ENCODE measurements around the gene CYP3A7. TPM values are rescaled to one million over a fixed set of nuclear protein-coding genes. Genes with fewer than 3 reads are reported as not detected.
A peak's percentile ranks its signal among the peaks of the same experiment; 100 is the strongest.
"Not testable (repeated sequence)": the region's sequence is repeated elsewhere in the genome, so short reads cannot be mapped to it uniquely, and the experiment has no call there.

The CYP3A7 gene
- total and polyA plus RNA-seq, 7 experiments from 2014 or later, result 0.08 TPM; not detected in 6

DNA sequence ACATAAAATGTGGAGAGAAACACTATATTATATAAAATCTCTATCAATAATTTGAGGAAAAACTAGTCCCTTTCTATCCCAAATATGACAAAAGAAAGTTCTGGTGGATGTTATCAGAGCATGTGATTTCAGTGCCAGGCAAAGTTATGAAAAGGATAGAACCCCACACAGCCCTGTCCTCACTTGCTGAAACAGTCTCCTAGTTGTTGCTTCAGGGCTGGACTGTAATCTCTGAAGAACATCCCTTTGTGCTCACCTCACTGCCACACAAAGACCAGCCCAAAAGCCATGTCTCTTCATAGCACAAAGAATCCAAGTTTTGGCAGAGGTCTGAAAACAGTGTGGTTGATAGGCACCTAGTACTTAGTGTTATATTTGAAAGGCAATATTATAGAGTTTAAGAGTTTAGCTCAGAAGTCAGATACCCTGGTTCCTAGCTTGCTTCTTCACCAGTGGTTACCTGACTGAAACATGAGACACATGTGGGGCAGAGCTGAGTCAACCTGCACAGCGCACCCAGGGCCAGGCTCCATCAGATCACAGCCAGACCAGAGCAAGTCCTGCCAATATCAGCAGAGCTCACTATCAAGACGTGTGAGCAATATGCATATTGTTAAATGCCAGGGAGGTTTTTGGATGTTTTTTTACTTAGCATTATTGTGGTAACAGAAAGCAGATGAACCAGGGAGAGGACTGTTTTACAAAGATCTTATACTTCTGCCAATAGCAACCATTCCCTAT, 25.0 kb downstream of the CYP3A7 start:
- intact Hi-C loops (cut with micrococcal nuclease), result no loop called here
- ChIA-PET CTCF (no interaction called here), POLR2A (no interaction called here)
- H3K36me3 ChIP-seq (ENCODE audit: control insufficient read depth in 2 of 3, insufficient read depth in 3 of 3, low read length in 3 of 3), result peaks cover 0 to 3% (median 0%) of the 10 kb centered on the region in 3 experiments
- Mint-ChIP-seq H3K4me1 (no peaks in the 10 kb centered on the region), H3K27me3 (no peaks in the 10 kb centered on the region), H3K4me3 (no peak overlapping the region), H3K9me3 (peaks cover 0 to 15% (median 0%) of the 10 kb centered on the region in 11 donors), H3K36me3 (peaks cover 1 to 55% (median 48%) of the 10 kb centered on the region in 5 donors), H3K27ac (no peak overlapping the region)
- H3K27ac ChIP-seq (ENCODE audit: low read depth, low read length), result no peak overlapping the region
- DNase-seq (no peak), ATAC-seq (no peak)
- no peaks in the 10 kb centered on the region for H3K27me3 ChIP-seq (ENCODE audit: control insufficient read depth in 2 of 2, insufficient read depth in 2 of 2, low read length in 2 of 2)
- no peaks in the 10 kb centered on the region for H3K9me3 ChIP-seq (ENCODE audit: control insufficient read depth in 2 of 3, low read length in 3 of 3)
- H3K4me3 ChIP-seq (ENCODE audit: low read length), result no peak overlapping the region
- no peaks in the 10 kb centered on the region for H3K4me1 ChIP-seq (ENCODE audit: control insufficient read depth in 2 of 2, insufficient read depth in 2 of 2, low read length in 2 of 2)

DNA sequence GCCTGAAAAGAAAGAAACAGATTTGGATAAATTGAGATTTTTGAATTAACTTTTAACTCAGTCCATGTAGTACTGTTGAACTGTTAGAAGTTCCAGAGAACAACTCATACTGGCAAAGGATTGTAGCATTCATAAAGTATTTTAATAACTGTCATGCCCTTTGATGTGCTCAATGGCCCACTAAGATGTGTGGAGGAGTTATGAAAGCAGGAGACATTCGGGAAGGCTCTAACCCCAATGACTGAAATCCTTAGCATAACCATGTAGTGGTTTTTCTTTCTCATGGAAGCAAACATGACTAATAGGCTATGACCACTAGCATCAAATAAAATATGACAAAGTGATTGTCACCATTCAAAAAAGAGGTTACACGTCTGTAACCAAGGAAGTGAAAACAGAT, 25.7 kb downstream of the CYP3A7 start:
- no peak for ATAC-seq
- peaks cover 0 to 15% (median 0%) of the 10 kb centered on the region in 11 donors for H3K9me3 Mint-ChIP-seq
- intact Hi-C loops (cut with micrococcal nuclease), result no loop called here
- ChIA-PET CTCF (no interaction called here), POLR2A (no interaction called here)
- DNase-seq, result no peak
- peaks cover 1 to 48% (median 40%) of the 10 kb centered on the region in 5 donors for H3K36me3 Mint-ChIP-seq
- H3K4me1 ChIP-seq (ENCODE audit: control insufficient read depth in 2 of 2, insufficient read depth in 2 of 2, low read length in 2 of 2), result no peaks in the 10 kb centered on the region
- H3K9me3 ChIP-seq (ENCODE audit: control insufficient read depth in 2 of 3, low read length in 3 of 3), result no peaks in the 10 kb centered on the region
- no peak overlapping the region for H3K4me3 ChIP-seq (ENCODE audit: low read length)
- no peaks in the 10 kb centered on the region for H3K27me3 Mint-ChIP-seq
- H3K27me3 ChIP-seq (ENCODE audit: control insufficient read depth in 2 of 2, insufficient read depth in 2 of 2, low read length in 2 of 2), result no peaks in the 10 kb centered on the region
- no peak overlapping the region for H3K4me3 Mint-ChIP-seq
- H3K4me1 Mint-ChIP-seq, result no peaks in the 10 kb centered on the region
- H3K36me3 ChIP-seq (ENCODE audit: control insufficient read depth in 2 of 3, insufficient read depth in 3 of 3, low read length in 3 of 3), result peaks cover 0 to 3% (median 0%) of the 10 kb centered on the region in 3 experiments
- H3K27ac ChIP-seq (ENCODE audit: low read depth, low read length), result no peak overlapping the region
- no peak overlapping the region for H3K27ac Mint-ChIP-seq

DNA sequence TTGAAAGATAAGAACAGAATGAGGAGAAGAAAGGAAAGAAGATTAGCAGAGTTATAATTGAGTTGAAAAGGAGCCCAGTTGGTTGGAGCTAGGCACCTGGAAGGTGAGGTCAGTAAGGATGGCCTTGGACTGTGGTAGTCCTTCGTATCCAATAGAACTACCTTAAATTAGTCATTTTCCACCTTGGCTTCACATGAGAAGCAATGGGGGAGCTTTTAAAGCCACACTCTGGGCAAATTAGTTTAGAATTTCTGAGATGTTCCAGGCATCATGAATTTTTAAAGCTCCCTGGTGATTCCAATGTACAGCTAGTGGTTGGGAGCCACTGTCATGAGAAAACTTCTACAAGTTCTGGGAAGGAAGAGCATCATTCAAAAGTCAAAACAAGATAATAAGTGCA, 27.9 kb downstream of the CYP3A7 start:
- Mint-ChIP-seq H3K36me3 (peaks cover 1 to 43% (median 37%) of the 10 kb centered on the region in 5 donors), H3K27ac (no peak overlapping the region), H3K9me3 (peaks cover 0 to 15% (median 0%) of the 10 kb centered on the region in 11 donors), H3K4me3 (no peak overlapping the region), H3K4me1 (no peaks in the 10 kb centered on the region), H3K27me3 (no peaks in the 10 kb centered on the region)
- peaks cover 0 to 3% (median 0%) of the 10 kb centered on the region in 3 experiments for H3K36me3 ChIP-seq (ENCODE audit: control insufficient read depth in 2 of 3, insufficient read depth in 3 of 3, low read length in 3 of 3)
- DNase-seq (no peak), ATAC-seq (no peak)
- POLR2A ChIA-PET, result no interaction called here
- intact Hi-C loops (cut with micrococcal nuclease), result no loop called here
- no peaks in the 10 kb centered on the region for H3K27me3 ChIP-seq (ENCODE audit: control insufficient read depth in 2 of 2, insufficient read depth in 2 of 2, low read length in 2 of 2)
- H3K4me3 ChIP-seq (ENCODE audit: low read length), result no peak overlapping the region
- no peak overlapping the region for H3K27ac ChIP-seq (ENCODE audit: low read depth, low read length)
- no peaks in the 10 kb centered on the region for H3K9me3 ChIP-seq (ENCODE audit: control insufficient read depth in 2 of 3, low read length in 3 of 3)
- H3K4me1 ChIP-seq (ENCODE audit: control insufficient read depth in 2 of 2, insufficient read depth in 2 of 2, low read length in 2 of 2), result no peaks in the 10 kb centered on the region
- CTCF ChIA-PET, result no interaction called here

DNA sequence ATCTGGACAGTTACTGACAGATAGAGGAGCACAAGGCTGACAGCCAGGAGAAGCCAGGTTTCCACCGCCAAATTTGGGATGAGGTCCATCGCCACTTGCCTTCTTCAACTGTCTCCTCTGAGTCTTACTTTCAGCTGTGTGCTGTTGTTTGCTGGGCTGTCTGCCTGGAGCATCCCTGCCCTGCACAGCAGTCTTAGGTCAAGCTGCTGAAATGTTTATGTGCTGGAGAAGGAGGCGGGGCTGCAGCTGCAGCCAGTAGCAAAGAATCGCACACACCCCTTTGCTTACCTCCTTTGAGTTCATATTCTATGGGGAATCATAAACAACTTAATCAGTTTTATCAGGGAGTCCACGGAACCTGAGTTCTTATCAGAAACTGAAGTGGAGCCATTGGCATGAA, 35.0 kb downstream of the CYP3A7 start:
- no peak overlapping the region for H3K27ac ChIP-seq (ENCODE audit: low read depth, low read length)
- no peak overlapping the region for H3K4me3 ChIP-seq (ENCODE audit: low read length)
- no peaks in the 10 kb centered on the region for H3K27me3 ChIP-seq (ENCODE audit: control insufficient read depth in 2 of 2, insufficient read depth in 2 of 2, low read length in 2 of 2)
- no peaks in the 10 kb centered on the region for H3K4me1 ChIP-seq (ENCODE audit: control insufficient read depth in 2 of 2, insufficient read depth in 2 of 2, low read length in 2 of 2)
- peaks cover 0 to 2% (median 0%) of the 10 kb centered on the region in 5 donors for H3K27me3 Mint-ChIP-seq
- H3K9me3 Mint-ChIP-seq, result peaks cover 0 to 4% (median 0%) of the 10 kb centered on the region in 11 donors
- intact Hi-C loops (cut with micrococcal nuclease), result no loop called here
- DNase-seq (no peak), ATAC-seq (no peak)
- H3K4me1 Mint-ChIP-seq, result peaks cover 0 to 2% (median 0%) of the 10 kb centered on the region in 7 donors
- POLR2A ChIA-PET, result no interaction called here
- H3K9me3 ChIP-seq (ENCODE audit: control insufficient read depth in 2 of 3, low read length in 3 of 3), result no peaks in the 10 kb centered on the region
- peaks cover 0 to 4% (median 3%) of the 10 kb centered on the region in 5 donors for H3K36me3 Mint-ChIP-seq
- no peaks in the 10 kb centered on the region for H3K36me3 ChIP-seq (ENCODE audit: control insufficient read depth in 2 of 3, insufficient read depth in 3 of 3, low read length in 3 of 3)
- H3K27ac Mint-ChIP-seq, result peak overlapping the region in 1 of 9 donors; percentile 8
- H3K4me3 Mint-ChIP-seq, result no peak overlapping the region
- CTCF ChIA-PET, result no interaction called here

DNA sequence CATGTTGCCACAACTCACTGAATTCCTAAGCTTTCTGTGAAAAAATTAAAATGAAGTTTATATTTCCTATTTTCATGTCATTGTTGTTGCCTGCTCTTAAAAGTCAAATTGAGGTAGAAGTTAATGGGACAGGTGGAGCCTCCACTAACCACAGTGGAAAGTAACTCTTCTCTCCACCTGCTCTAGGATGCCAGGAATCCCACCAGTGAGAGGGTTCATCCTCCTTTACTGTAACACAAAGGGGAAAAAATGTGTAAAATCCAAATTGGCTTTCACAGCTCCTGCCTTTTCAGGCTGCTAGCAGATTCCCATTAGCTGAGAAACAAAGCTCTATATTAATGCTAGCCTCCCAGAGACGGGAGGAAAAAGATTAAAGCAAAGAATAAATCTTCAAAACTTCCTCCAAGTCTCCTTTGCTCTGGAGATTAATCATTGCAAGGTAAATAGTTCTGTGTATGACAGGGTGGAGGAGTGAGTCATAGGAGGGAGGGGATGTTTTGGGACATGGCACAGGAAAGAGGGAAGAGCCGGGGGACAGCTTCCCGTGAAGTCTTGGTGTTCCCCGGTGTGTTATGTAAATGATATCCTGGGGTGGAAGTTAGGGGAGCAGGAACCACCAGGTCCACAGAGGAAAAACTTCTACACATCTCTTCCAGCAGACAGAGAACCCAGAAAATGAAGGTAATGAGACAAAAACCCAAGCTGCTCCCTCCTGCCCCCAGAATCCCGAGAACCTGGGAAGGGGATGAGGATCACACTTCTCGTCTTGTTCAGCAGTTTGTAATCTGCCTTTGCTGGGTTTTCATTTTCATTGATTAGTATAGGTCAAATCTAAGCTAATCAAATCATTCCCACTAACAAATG, 35.9 kb downstream of the CYP3A7 start:
- ATAC-seq; intact Hi-C loops (cut with micrococcal nuclease); H3K36me3 Mint-ChIP-seq: not testable (repeated sequence)

DNA sequence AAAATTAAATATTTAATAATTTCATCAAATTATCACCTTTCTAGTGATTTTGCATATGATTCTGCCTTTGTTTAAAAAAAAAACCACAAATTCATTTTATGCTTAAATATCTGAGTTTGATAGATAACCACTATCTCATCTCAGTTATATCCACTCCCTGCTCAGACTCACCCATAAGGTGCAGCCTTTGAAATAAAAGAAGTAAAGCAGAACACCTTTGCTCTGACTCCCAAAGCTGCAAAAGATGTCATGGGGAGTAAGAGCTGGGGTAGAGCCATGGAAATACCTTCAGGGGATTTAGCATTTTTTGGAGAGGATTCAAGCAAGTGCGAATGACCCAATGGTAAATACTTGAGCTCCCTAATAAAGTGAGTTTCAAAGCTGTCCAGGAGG, 40.1 kb downstream of the CYP3A7 start:
- Histone ChIP-seq H3K27me3 (ENCODE audit: control insufficient read depth in 2 of 2, insufficient read depth in 2 of 2, low read length in 2 of 2) (no peaks in the 10 kb centered on the region), H3K27ac (ENCODE audit: low read depth, low read length) (no peak overlapping the region), H3K4me3 (ENCODE audit: low read length) (no peak overlapping the region), H3K9me3 (ENCODE audit: control insufficient read depth in 2 of 3, low read length in 3 of 3) (no peaks in the 10 kb centered on the region), H3K4me1 (ENCODE audit: control insufficient read depth in 2 of 2, insufficient read depth in 2 of 2, low read length in 2 of 2) (no peaks in the 10 kb centered on the region), H3K36me3 (ENCODE audit: control insufficient read depth in 2 of 3, insufficient read depth in 3 of 3, low read length in 3 of 3) (no peaks in the 10 kb centered on the region)
- ATAC-seq (no peak), DNase-seq (no peak)
- Mint-ChIP-seq H3K27ac (no peak overlapping the region), H3K36me3 (peaks cover 3 to 7% (median 4%) of the 10 kb centered on the region in 5 donors), H3K4me1 (peaks cover 0 to 22% (median 21%) of the 10 kb centered on the region in 7 donors), H3K27me3 (peaks cover 0 to under 1% (median 0%) of the 10 kb centered on the region in 5 donors), H3K4me3 (no peak overlapping the region), H3K9me3 (peaks cover 0 to 18% (median 5%) of the 10 kb centered on the region in 11 donors)
- intact Hi-C loops (cut with micrococcal nuclease), result no loop called here
- ChIA-PET CTCF (interaction anchor here (1.6 kb wide), 1 partner anchor 80 kb away, joined by 4 read pairs; no protein-coding TSS in a partner anchor), POLR2A (no interaction called here)

More for the DNA sequence above, 35.9 kb downstream of the CYP3A7 start:
- peak overlapping the region in 1 of 9 donors; percentile 8 for H3K27ac Mint-ChIP-seq
- POLR2A ChIA-PET; H3K4me1 ChIP-seq (ENCODE audit: control insufficient read depth in 2 of 2, insufficient read depth in 2 of 2, low read length in 2 of 2); H3K4me3 ChIP-seq (ENCODE audit: low read length); H3K9me3 Mint-ChIP-seq; H3K4me3 Mint-ChIP-seq; CTCF ChIA-PET; H3K27me3 Mint-ChIP-seq; H3K36me3 ChIP-seq (ENCODE audit: control insufficient read depth in 2 of 3, insufficient read depth in 3 of 3, low read length in 3 of 3); H3K9me3 ChIP-seq (ENCODE audit: control insufficient read depth in 2 of 3, low read length in 3 of 3); H3K4me1 Mint-ChIP-seq; H3K27ac ChIP-seq (ENCODE audit: low read depth, low read length); H3K27me3 ChIP-seq (ENCODE audit: control insufficient read depth in 2 of 2, insufficient read depth in 2 of 2, low read length in 2 of 2); DNase-seq: not testable (repeated sequence)

Data from naive thymus-derived CD4-positive, alpha-beta T cell (primary cell).